GM12891 (cell line): ENCODE measurements around the gene SMIM31.

Experiments used
- PAX5 ChIP-seq: IDR thresholded peaks from 2 replicates; pipeline ENCODE4 v1.6.1; 2011; ENCODE audit warnings: low read length, moderate library complexity, mild to moderate bottlenecking; ENCODE audit not compliant: insufficient read depth, severe bottlenecking
- POLR2A ChIP-seq: IDR thresholded peaks from 2 replicates; pipeline ENCODE4 v1.6.1; 2011; ENCODE audit warnings: low read depth, low read length, control low read depth
- POLR2AphosphoS5 ChIP-seq: IDR thresholded peaks from 2 replicates; pipeline ENCODE4 v1.6.1; 2011; ENCODE audit warnings: low read depth, low read length, control low read depth
- TAF1 ChIP-seq: IDR thresholded peaks from 2 replicates; pipeline ENCODE4 v1.6.1; 2011; ENCODE audit warnings: low read depth, low read length, control low read depth

DNA sequence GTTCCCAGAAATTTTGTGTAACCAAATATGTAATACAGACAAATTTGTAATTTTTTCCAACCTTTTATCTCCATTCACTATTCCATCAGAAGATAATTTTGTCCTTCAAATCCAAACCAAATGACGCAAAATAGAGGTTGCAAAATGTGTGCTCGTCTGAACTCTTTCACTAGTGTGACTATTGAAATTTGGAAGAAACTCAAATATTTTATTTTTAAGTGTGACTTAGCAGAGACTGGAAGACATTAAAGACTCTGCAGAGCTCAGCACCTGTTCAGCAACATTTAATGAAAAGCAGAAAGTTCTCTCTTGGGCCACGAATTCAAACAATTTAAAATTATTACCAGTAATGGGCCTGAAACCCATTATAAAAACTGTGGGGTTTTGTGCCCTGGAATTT lies 93.1 kb downstream of the SMIM31 start:
- no peak for TF ChIP-seq POLR2A
- no peak for TF ChIP-seq POLR2AphosphoS5
- TF ChIP-seq PAX5, result no peak
- no peak for TF ChIP-seq TAF1
